ENCODE measurements around the gene PSMA6. TPM values are rescaled to one million over a fixed set of nuclear protein-coding genes. Genes with fewer than 3 reads are reported as not detected.

The PSMA6 gene
- total RNA-seq, 4 donors from 2014 or later, result 95.6 to 244 (median 169) TPM

GRCh38 chr14:35301735-35302528, 9.8 kb downstream of the PSMA6 start:
- WGBS, 2 donors, result 89 to 100% methylated on average over 1 of the region's 1 CpG
- Histone ChIP-seq H3K36me3 (peaks cover 0 to 15% (median 0%) of the 10 kb centered on the region in 3 donors), H3K4me3 (no peak overlapping the region), H3K4me1 (peaks cover 0 to 55% (median 24%) of the 10 kb centered on the region in 3 donors), H3K27me3 (no peaks in the 10 kb centered on the region), H3K9me3 (no peaks in the 10 kb centered on the region), H3K27ac (no peak overlapping the region)
- no peak for DNase-seq
- TF ChIP-seq CTCF (IDR thresholded peaks at IDR 0.05), result no peak
- TF ChIP-seq POLR2A (IDR thresholded peaks at IDR 0.05), result no peak
- intact Hi-C loops (cut with DNase I), result no loop called here

GRCh38 chr14:35303149-35303935, 11.2 kb downstream of the PSMA6 start:
- Histone ChIP-seq H3K27me3 (no peaks in the 10 kb centered on the region), H3K9me3 (no peaks in the 10 kb centered on the region), H3K27ac (no peak overlapping the region), H3K4me1 (peaks cover 0 to 41% (median 24%) of the 10 kb centered on the region in 3 donors), H3K4me3 (no peak overlapping the region), H3K36me3 (peaks cover 0 to 26% (median 0%) of the 10 kb centered on the region in 3 donors)
- DNase-seq, result no peak
- intact Hi-C loops (cut with DNase I), result no loop called here
- 88 to 94% methylated on average over 4 of the region's 4 CpGs for WGBS, 2 donors
- TF ChIP-seq POLR2A (IDR thresholded peaks at IDR 0.05), result no peak

- Histone ChIP-seq H3K27me3 (no peaks in the 10 kb centered on the region), H3K4me3 (no peak overlapping the region), H3K9me3 (no peaks in the 10 kb centered on the region), H3K4me1 (peaks cover 0 to 34% (median 17%) of the 10 kb centered on the region in 3 donors), H3K27ac (no peak overlapping the region), H3K36me3 (peaks cover 0 to 42% (median 13%) of the 10 kb centered on the region in 3 donors)
- no peak for TF ChIP-seq CTCF (IDR thresholded peaks at IDR 0.05)
- no peak for TF ChIP-seq POLR2A (IDR thresholded peaks at IDR 0.05)
- DNase-seq, result no peak
- 95 to 96% methylated on average over 5 of the region's 5 CpGs for WGBS, 2 donors
- intact Hi-C loops (cut with DNase I), result no loop called here
Observed at GRCh38 chr14:35304812-35305462, 12.8 kb downstream of the PSMA6 start.

GRCh38 chr14:35305633-35306032, 13.5 kb downstream of the PSMA6 start:
- WGBS, 2 donors, result 91 to 95% methylated on average over 3 of the region's 3 CpGs
- no peaks in the 10 kb centered on the region for H3K9me3 ChIP-seq
- no peak for DNase-seq
- intact Hi-C loops (cut with DNase I), result no loop called here
- TF ChIP-seq CTCF (IDR thresholded peaks at IDR 0.05), result no peak
- TF ChIP-seq POLR2A (IDR thresholded peaks at IDR 0.05), result no peak
- no peaks in the 10 kb centered on the region for H3K27me3 ChIP-seq
- peaks cover 0 to 27% (median 16%) of the 10 kb centered on the region in 3 donors for H3K4me1 ChIP-seq
- H3K4me3 ChIP-seq, result no peak overlapping the region
- no peak overlapping the region for H3K27ac ChIP-seq
- H3K36me3 ChIP-seq, result peaks cover 0 to 49% (median 20%) of the 10 kb centered on the region in 3 donors

GRCh38 chr14:35306114-35306513, 13.9 kb downstream of the PSMA6 start:
- DNase-seq, result no peak
- no peak for TF ChIP-seq POLR2A (IDR thresholded peaks at IDR 0.05)
- TF ChIP-seq CTCF (IDR thresholded peaks at IDR 0.05), result no peak
- Histone ChIP-seq H3K27ac (no peak overlapping the region), H3K36me3 (peaks cover 0 to 54% (median 25%) of the 10 kb centered on the region in 3 donors), H3K9me3 (no peaks in the 10 kb centered on the region), H3K4me3 (no peak overlapping the region), H3K27me3 (no peaks in the 10 kb centered on the region), H3K4me1 (peaks cover 0 to 22% (median 11%) of the 10 kb centered on the region in 3 donors)
- intact Hi-C loops (cut with DNase I), result no loop called here
- WGBS, 2 donors, result 82 to 95% methylated on average over 4 to 5 of the region's 5 CpGs
